Measurements from ENCODE around the gene UBE2M. TPM values are rescaled to one million over a fixed set of nuclear protein-coding genes. Genes with fewer than 3 reads are reported as not detected.
"Not testable (repeated sequence)": the region's sequence is repeated elsewhere in the genome, so short reads cannot be mapped to it uniquely, and the experiment has no call there.

The UBE2M gene
- total and polyA plus RNA-seq, 2 experiments from 2014 or later: 54.4 to 111 TPM

DNA sequence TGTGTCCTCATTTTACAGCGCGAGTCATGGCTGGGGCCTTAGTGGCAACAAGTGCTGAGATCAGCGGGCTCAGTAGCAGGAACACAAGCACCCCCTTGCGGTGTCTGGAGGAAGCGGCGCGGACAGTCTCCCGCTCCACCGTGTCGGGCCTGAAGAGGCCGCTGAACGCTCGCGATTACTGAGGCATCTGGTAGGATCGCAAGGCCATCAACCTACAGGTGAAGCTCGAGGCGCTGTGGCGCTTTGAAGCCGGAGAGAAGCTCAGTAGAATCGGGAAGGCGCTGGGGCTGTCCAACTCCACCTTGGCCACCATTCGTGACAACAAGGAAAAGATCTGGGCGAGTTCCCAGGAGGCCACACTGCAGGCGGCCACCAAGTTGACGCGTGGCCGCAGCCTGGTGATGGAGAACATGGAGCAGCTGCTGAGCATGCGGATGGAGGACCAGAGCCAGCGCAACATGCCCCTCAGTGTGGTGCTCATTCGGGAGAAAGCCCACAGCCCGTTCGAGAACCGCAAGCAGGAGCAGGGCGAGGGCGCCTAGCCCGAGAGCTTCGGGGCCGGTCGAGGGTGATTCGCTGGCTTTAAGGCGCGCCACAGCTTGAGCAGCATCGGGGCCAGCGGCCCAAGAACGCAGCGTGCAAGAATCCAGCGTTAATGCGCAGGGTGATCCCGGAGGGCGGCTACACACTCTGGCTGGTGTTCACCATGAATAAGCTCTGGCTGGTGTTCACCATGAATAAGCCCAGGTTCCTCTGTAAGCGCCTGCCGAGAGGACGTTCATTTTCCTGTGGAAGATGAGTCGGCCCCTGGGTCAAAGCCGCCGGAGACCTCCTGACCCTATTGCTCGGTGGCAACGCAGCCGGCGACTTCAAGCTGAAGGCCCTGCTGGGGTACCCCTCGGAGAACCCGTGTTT is 23.1 kb upstream of the UBE2M start:
- no peak for TF ChIP-seq EZH2 (IDR thresholded peaks at IDR 0.05; ENCODE audit: borderline replicate concordance)
- TF ChIP-seq CTCF (IDR thresholded peaks at IDR 0.05; ENCODE audit: poor library complexity): peak; percentile 95
- TF ChIP-seq EZH2phosphoT487 (IDR thresholded peaks at IDR 0.05; ENCODE audit: low read depth, severe bottlenecking, unreplicated experiment): no peak
- no peaks in the 10 kb centered on the region for H3K27me3 ChIP-seq
- peaks cover 35% of the 10 kb centered on the region for H3K79me2 ChIP-seq
- WGBS (ENCODE audit: low lambda C conversion rate, missing lambda C conversion rate): 74% methylated on average over 60 of the region's 62 CpGs
- H2AFZ ChIP-seq: no peak overlapping the region
- H3K9me2 ChIP-seq (replicated peaks; ENCODE audit: insufficient read depth): no peaks in the 10 kb centered on the region
- H3K4me3 ChIP-seq: no peak overlapping the region
- H4K20me1 ChIP-seq (ENCODE audit: insufficient read depth, poor library complexity, severe bottlenecking): no peaks in the 10 kb centered on the region
- peak overlapping the region; percentile 59 for H3K27ac ChIP-seq
- H3K4me1 ChIP-seq (ENCODE audit: insufficient read depth): peaks cover 3% of the 10 kb centered on the region
- H3K4me2 ChIP-seq: no peak overlapping the region
- no peaks in the 10 kb centered on the region for H3K36me3 ChIP-seq (replicated peaks; ENCODE audit: insufficient read depth, low read depth)
- H3K9me3 ChIP-seq (ENCODE audit: low read depth): no peaks in the 10 kb centered on the region
- DNase-seq (ENCODE audit: low spot score): peak; percentile 91

- no peak for TF ChIP-seq EZH2phosphoT487 (IDR thresholded peaks at IDR 0.05; ENCODE audit: low read depth, severe bottlenecking, unreplicated experiment)
- TF ChIP-seq EZH2 (IDR thresholded peaks at IDR 0.05; ENCODE audit: borderline replicate concordance): no peak
- TF ChIP-seq CTCF (IDR thresholded peaks at IDR 0.05; ENCODE audit: poor library complexity): no peak
- Histone ChIP-seq H3K36me3 (replicated peaks; ENCODE audit: insufficient read depth, low read depth) (no peaks in the 10 kb centered on the region), H3K9me2 (replicated peaks; ENCODE audit: insufficient read depth) (no peaks in the 10 kb centered on the region), H3K79me2 (peaks cover 35% of the 10 kb centered on the region), H3K27ac (no peak overlapping the region), H3K4me1 (ENCODE audit: insufficient read depth) (peaks cover 4% of the 10 kb centered on the region), H2AFZ (no peak overlapping the region), H3K9me3 (ENCODE audit: low read depth) (no peaks in the 10 kb centered on the region), H3K27me3 (no peaks in the 10 kb centered on the region), H3K4me2 (no peak overlapping the region), H3K4me3 (no peak overlapping the region), H4K20me1 (ENCODE audit: insufficient read depth, poor library complexity, severe bottlenecking) (no peaks in the 10 kb centered on the region)
- 96% methylated on average over 8 of the region's 8 CpGs for WGBS (ENCODE audit: low lambda C conversion rate, missing lambda C conversion rate)
- DNase-seq (ENCODE audit: low spot score): no peak
Observed at GRCh38 chr19:58579473-58580142, 21.2 kb upstream of the UBE2M start.

GRCh38 chr19:58578012-58578925 is 19.9 kb upstream of the UBE2M start:
- Histone ChIP-seq H3K27ac (no peak overlapping the region), H3K9me2 (replicated peaks; ENCODE audit: insufficient read depth) (no peaks in the 10 kb centered on the region), H4K20me1 (ENCODE audit: insufficient read depth, poor library complexity, severe bottlenecking) (no peaks in the 10 kb centered on the region), H3K9me3 (ENCODE audit: low read depth) (no peaks in the 10 kb centered on the region), H2AFZ (no peak overlapping the region), H3K4me2 (no peak overlapping the region), H3K4me3 (no peak overlapping the region), H3K36me3 (replicated peaks; ENCODE audit: insufficient read depth, low read depth) (no peaks in the 10 kb centered on the region), H3K27me3 (no peaks in the 10 kb centered on the region), H3K79me2 (peaks cover 35% of the 10 kb centered on the region), H3K4me1 (ENCODE audit: insufficient read depth) (peaks cover 12% of the 10 kb centered on the region)
- 94% methylated on average over 11 of the region's 11 CpGs for WGBS (ENCODE audit: low lambda C conversion rate, missing lambda C conversion rate)
- no peak for TF ChIP-seq EZH2phosphoT487 (IDR thresholded peaks at IDR 0.05; ENCODE audit: low read depth, severe bottlenecking, unreplicated experiment)
- no peak for TF ChIP-seq EZH2 (IDR thresholded peaks at IDR 0.05; ENCODE audit: borderline replicate concordance)
- no peak for TF ChIP-seq CTCF (IDR thresholded peaks at IDR 0.05; ENCODE audit: poor library complexity)
- no peak for DNase-seq (ENCODE audit: low spot score)

- Histone ChIP-seq H3K4me1 (ENCODE audit: insufficient read depth) (peaks cover 12% of the 10 kb centered on the region), H3K79me2 (peaks cover 35% of the 10 kb centered on the region)
- H3K36me3 ChIP-seq (replicated peaks; ENCODE audit: insufficient read depth, low read depth); H2AFZ ChIP-seq; H3K4me2 ChIP-seq; H3K9me2 ChIP-seq (replicated peaks; ENCODE audit: insufficient read depth); DNase-seq (ENCODE audit: low spot score); H3K9me3 ChIP-seq (ENCODE audit: low read depth); H3K4me3 ChIP-seq; H3K27ac ChIP-seq; H4K20me1 ChIP-seq (ENCODE audit: insufficient read depth, poor library complexity, severe bottlenecking); H3K27me3 ChIP-seq: not testable (repeated sequence)
- WGBS (ENCODE audit: low lambda C conversion rate, missing lambda C conversion rate): 100% methylated on average over 2 of the region's 2 CpGs
Observed at GRCh38 chr19:58577581-58577980, 19.2 kb upstream of the UBE2M start.

All from hepatocyte (in vitro differentiated cells).